DMS53 treated with DMSO at 0.1 percent for 48 hours (cell line): ENCODE measurements around the gene RRP12.
"Not testable (repeated sequence)": the region's sequence is repeated elsewhere in the genome, so short reads cannot be mapped to it uniquely, and the experiment has no call there.

ENCODE experiments used
- DNase-seq: peaks from one replicate; lab custom pipeline; 2025; ENCODE audit not compliant: unreplicated experiment; lab: John Stamatoyannopoulos, UW

RRP12 gene

GRCh38 chr10:97400665-97401454 is at the start of gene RRP12:
RRP12 (minus strand) TSS chr10:97401340; CDS start chr10:97401231, 109 bp downstream.
- DNase-seq, result peak; percentile 98

GRCh38 chr10:97450828-97451227 is 49.7 kb upstream of the RRP12 start:
- DNase-seq, result no peak

- DNase-seq, result peak; percentile 100
These were observed 44.8 kb upstream of the RRP12 start, which contains the start of the genes EXOSC1 and ZDHHC16 for GRCh38 chr10:97445722-97446639. EXOSC1 (minus strand) TSS chr10:97446006; CDS start chr10:97445985, 21 bp downstream. ZDHHC16 (plus strand) TSS chr10:97446175; CDS start chr10:97451676, 5,501 bp downstream.

GRCh38 chr10:97445357-97445721 is 44.2 kb upstream of the RRP12 start:
- DNase-seq, result no peak

DNA sequence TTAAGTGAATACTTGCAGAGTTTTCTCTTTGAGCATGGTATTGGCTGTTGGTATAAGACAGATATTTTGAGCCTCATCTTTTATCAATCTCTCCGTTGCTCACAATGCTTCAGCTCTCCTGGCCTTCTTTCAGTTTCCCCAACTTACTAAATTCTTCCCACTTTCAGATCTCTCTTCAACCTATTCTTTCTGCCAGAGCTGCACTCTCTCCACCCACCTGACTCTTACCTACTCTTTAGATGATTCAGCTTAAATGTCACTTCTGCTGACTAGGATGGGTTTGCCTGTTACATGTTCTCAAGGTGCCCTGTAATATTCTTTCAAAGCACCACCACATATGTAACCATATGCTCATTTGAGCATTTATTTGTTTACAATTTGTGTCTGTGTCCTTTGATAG is 43.1 kb upstream of the RRP12 start:
- no peak for DNase-seq

DNA sequence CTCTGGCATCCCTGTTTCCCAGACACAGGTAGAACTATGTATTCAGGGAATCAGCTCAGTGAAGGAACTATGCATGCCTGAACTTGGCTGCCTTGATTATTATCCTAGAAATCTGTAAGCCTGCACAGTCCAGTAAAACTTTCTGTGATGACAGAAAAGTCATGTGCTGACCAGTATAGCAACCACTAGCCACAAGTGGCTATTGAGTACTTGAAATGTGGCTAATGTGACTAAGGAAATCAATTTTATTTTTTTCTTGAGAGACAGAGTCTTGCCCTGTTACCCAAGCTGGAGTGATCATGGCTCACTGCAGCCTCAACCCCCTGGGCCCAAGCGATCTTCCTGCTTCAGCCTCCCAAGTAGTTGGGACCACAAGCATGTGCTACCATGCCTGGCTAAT is 41.1 kb upstream of the RRP12 start:
- no peak for DNase-seq

- DNase-seq, result no peak
These were observed 34.1 kb upstream of the RRP12 start for GRCh38 chr10:97435211-97435610.

GRCh38 chr10:97434557-97434956 is 33.4 kb upstream of the RRP12 start:
- no peak for DNase-seq

- no peak for DNase-seq
These were observed 32.9 kb upstream of the RRP12 start for GRCh38 chr10:97434055-97434454.

GRCh38 chr10:97428572-97428981 is 27.4 kb upstream of the RRP12 start:
- DNase-seq, result no peak

DNA sequence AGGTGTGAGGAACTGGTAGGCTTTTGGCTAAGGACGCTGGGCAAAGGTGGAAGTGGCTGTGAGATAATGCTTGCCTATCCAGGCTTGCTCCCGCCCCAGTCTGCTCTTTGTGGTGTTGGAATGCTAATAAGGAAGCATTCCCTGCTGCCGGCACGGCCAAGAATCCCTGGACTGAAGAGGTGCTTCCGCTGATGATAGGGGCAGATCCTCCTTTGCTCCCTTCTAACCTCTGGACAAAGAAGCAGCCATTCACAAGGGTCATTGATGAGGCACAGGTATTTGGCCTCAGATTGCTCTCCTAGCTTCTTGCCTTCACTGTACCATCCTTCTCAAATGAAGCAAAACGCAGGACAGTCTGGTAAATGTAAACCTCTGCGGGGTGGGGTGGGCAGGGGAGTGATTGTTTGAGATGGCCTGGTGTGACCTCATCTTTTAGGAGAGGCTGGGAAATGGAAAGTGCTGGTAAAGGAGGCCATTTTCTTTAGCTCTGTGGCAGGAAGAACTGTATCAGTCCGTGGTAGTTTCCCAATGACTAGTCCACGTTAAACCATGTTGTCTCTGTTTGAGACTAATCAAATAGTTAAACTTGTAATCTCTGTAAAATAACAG is 26.5 kb upstream of the RRP12 start:
- DNase-seq, result peak; percentile 18

- no peak for DNase-seq
These were observed 25.8 kb upstream of the RRP12 start for GRCh38 chr10:97426776-97427570.

GRCh38 chr10:97425964-97426775 is 25.0 kb upstream of the RRP12 start, which contains the start of gene PGAM1:
PGAM1 (plus strand) TSS chr10:97426191; CDS start chr10:97426308, 117 bp downstream.
- DNase-seq, result peak; percentile 97

GRCh38 chr10:97423757-97424098 is 22.6 kb upstream of the RRP12 start:
- DNase-seq, result not testable (repeated sequence)

DNA sequence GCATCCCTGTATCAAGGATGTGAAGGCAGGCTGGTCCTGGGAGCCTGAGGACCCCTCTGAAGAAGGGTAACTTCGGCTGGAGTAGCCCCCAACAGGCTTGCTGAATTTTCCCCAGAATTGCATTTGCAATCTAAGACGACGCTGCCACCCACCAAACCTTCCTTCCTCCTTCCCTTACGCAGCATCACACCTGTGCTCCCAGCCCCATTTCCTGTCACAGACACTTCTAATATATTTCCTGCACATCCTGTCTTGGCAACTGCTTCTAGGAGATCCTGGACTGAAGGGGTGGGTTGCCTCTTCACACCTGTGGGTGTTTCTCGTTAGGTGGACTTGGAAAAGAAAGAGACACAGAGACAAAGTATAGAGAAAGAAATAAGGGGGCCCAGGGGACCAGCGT is 15.4 kb upstream of the RRP12 start:
- DNase-seq, result no peak

- DNase-seq, result no peak
These were observed 11.8 kb upstream of the RRP12 start for GRCh38 chr10:97412891-97413304.

- no peak for DNase-seq
These were observed 10.3 kb upstream of the RRP12 start for GRCh38 chr10:97411406-97411805.

DNA sequence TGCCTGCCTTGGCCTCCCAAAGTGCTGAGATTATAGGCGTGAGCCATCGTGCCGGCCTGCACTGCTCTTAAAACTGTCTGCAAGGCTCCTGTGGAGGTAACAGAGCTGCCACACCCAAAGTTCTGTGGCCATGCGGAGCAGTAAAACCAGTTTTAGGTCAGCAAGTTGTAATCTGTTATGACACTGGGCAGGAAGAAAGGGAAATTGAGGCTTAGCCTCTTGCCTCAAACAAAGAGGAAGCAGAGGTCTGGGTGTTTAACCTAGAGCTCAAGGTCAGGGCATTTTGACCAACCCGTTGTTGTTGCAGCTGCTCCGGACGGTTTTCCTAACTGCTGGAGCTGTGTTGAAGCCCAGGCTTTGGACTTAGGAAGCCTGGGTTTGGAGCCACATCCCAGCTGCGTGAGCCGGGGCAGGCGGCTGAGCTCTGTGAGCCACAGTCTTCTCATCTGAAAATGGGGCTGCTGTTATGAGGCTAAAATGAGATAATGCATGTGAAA is 7.4 kb upstream of the RRP12 start:
- no peak for DNase-seq

DNA sequence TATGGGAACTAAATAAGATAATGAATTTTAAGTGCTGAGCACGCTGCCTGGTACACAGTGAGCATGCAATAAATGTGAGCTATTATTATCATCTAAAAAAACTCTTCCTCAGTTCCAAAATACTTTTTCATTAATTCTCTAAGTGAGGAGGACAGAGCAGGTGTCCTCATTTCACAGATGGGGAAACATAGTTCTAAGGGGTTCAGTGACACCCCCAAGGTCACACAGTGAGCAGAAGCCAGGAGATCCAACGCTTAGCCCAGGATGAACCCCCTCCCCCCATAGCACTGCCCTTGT is 6.8 kb upstream of the RRP12 start:
- DNase-seq, result no peak
